ENCODE measurements around the gene TEPSIN. TPM values are rescaled to one million over a fixed set of nuclear protein-coding genes. Genes with fewer than 3 reads are reported as not detected.

Gene TEPSIN
- total and polyA plus RNA-seq, 12 donors, result 3.1 to 144 (median 40.6) TPM

DNA sequence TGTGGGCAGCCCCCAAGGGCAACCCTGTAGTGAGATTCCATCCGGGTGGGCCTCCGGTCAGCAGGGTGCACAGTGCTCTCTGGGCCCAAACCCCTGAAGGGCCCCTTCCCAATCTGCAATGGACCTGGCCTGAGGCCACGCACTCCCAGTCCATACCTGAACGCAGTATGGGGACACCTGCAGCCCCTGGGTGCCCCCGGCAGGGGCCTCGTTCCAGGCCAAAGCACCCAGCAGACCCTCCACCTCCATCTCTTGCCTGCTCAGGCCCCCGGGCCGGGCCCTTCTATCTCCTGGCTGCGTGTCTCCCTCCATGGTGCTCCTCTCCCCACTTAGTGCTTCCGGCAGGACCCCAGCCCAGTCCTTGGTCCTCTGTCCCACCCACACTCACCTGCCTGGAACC is 55.5 kb downstream of the TEPSIN start:
- H3K27me3 ChIP-seq, result no peaks in the 10 kb centered on the region
- TF ChIP-seq, protein P1, sequence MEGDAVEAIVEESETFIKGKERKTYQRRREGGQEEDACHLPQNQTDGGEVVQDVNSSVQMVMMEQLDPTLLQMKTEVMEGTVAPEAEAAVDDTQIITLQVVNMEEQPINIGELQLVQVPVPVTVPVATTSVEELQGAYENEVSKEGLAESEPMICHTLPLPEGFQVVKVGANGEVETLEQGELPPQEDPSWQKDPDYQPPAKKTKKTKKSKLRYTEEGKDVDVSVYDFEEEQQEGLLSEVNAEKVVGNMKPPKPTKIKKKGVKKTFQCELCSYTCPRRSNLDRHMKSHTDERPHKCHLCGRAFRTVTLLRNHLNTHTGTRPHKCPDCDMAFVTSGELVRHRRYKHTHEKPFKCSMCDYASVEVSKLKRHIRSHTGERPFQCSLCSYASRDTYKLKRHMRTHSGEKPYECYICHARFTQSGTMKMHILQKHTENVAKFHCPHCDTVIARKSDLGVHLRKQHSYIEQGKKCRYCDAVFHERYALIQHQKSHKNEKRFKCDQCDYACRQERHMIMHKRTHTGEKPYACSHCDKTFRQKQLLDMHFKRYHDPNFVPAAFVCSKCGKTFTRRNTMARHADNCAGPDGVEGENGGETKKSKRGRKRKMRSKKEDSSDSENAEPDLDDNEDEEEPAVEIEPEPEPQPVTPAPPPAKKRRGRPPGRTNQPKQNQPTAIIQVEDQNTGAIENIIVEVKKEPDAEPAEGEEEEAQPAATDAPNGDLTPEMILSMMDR (IDR thresholded peaks at IDR 0.05), result no peak
- TF ChIP-seq POLR2A (IDR thresholded peaks at IDR 0.05), result no peak
- DNase-seq, result no peak
- no peak overlapping the region for H3K27ac ChIP-seq
- intact Hi-C loops (cut with DNase I), result no loop called here
- no peaks in the 10 kb centered on the region for H3K9me3 ChIP-seq (replicated peaks in 1 of 3)
- 86 to 95% (median 94%) methylated on average over 3 to 10 of the region's 10 CpGs for WGBS, 4 donors
- no peaks in the 10 kb centered on the region for H3K36me3 ChIP-seq (replicated peaks in 1 of 2)
- H3K4me3 ChIP-seq, result no peak overlapping the region
- H3K4me1 ChIP-seq (replicated peaks in 1 of 2), result no peaks in the 10 kb centered on the region

DNA sequence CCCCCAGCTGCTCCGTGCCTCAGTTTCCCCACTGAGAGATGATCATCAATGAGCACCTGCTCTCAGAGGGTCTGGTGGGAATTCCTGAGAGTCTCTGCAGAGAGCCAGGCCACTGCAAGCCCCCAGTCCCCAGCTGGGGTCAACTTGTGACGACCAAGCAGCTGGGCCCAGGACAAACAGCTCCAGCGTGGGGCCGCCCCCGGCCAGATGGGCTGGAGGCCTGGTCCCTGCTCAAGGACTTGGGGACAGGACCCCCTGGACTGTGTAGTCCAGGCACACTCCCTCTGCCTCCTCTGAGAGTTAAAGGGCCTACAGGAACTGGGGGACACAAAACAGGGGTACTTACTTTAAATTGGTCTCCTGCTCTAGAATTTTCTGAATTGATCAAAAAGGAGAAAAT is 56.3 kb downstream of the TEPSIN start:
- no peak for TF ChIP-seq POLR2A (IDR thresholded peaks at IDR 0.05)
- TF ChIP-seq, protein P1 (IDR thresholded peaks at IDR 0.05), result no peak
- Histone ChIP-seq H3K27me3 (no peaks in the 10 kb centered on the region), H3K27ac (no peak overlapping the region), H3K9me3 (replicated peaks in 1 of 3) (no peaks in the 10 kb centered on the region), H3K36me3 (replicated peaks in 1 of 2) (no peaks in the 10 kb centered on the region), H3K4me3 (no peak overlapping the region), H3K4me1 (replicated peaks in 1 of 2) (no peaks in the 10 kb centered on the region)
- no peak for DNase-seq
- intact Hi-C loops (cut with DNase I), result no loop called here
- 83 to 92% (median 89%) methylated on average over 4 to 5 of the region's 5 CpGs for WGBS, 4 donors

DNA sequence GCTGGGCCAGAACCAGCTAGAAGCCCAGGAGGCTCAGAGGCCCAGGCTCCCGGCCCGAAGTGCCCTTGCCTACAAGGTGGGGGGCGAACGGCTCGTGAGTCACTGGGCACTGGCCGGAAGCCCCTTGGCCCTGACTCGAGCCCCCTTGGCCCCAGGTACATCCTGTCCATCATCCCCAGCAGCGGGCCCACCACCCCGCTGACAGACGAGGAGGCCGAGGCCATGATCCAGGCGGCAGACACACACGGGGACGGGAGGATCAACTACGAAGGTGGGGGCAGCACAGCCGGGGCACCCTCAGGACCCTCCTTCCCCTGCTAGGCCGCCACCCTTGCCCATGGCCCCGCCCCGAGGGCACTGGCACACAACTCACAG is 57.1 kb downstream of the TEPSIN start:
- TF ChIP-seq, protein P1 (IDR thresholded peaks at IDR 0.05), result no peak
- no peak for TF ChIP-seq POLR2A (IDR thresholded peaks at IDR 0.05)
- Histone ChIP-seq H3K36me3 (replicated peaks in 1 of 2) (no peaks in the 10 kb centered on the region), H3K27ac (no peak overlapping the region), H3K4me1 (replicated peaks in 1 of 2) (no peaks in the 10 kb centered on the region), H3K9me3 (replicated peaks in 1 of 3) (no peaks in the 10 kb centered on the region), H3K27me3 (no peaks in the 10 kb centered on the region), H3K4me3 (no peak overlapping the region)
- WGBS, 4 donors, result 73 to 91% (median 90%) methylated on average over 3 to 19 of the region's 19 CpGs; no CpG with 5 or more reads in 1 of the 4 donors
- no peak for DNase-seq
- intact Hi-C loops (cut with DNase I), result no loop called here

DNA sequence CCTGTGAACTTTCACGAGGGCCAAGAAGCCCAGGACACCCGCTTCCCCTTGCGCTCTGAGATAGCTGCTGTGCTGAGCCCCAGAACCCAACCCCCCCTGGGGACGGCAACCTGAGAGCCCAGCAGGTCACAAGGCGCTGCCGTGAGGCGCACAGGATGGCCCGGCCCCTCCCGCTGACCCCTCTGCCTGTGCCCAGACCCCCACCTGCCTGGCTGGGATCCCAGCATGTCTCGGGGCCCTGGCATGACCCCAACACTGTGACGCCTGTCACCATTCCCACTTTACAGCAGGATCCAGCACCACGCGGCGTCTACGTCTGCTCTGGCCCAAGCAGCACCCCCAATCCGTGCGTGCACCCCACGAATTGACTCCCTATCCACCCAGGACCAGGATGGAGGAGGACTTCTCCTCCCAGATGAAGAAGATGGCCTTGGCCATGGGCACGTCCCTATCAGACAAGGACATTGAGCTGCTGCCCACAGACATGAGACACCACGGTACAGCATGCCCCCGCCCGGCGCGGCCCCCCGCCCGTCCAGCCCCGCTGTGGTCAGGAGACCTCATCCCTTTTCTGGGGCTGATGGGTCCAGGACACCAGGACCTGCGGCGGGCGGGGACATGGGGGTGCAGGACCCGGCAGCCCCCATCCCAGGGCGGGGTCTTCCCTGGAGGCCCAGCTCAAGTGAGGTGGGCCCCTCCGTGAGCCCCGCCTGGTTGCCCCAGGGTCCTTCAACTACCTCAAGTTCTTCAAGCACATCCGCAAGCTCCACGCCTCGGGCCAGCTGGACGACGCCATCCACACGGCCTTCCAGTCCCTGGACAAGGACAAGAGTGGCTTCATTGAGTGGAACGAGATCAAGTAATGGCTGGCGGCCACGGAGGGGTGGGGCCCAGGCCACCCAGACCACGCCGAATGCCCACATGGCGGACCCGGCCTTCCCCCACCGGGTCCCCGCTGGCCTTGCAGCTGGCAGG is 57.7 kb downstream of the TEPSIN start:
- no peak for DNase-seq
- whole genome bisulfite sequencing, 4 donors, result 87 to 89% (median 88%) methylated on average over 11 to 49 of the region's 49 CpGs
- TF ChIP-seq POLR2A (IDR thresholded peaks at IDR 0.05), result no peak
- TF ChIP-seq, protein P1 (IDR thresholded peaks at IDR 0.05), result no peak
- no peak overlapping the region for H3K27ac ChIP-seq
- intact Hi-C loops (cut with DNase I), result no loop called here
- no peak overlapping the region for H3K4me3 ChIP-seq
- H3K27me3 ChIP-seq, result no peaks in the 10 kb centered on the region
- H3K9me3 ChIP-seq (replicated peaks in 1 of 3), result no peaks in the 10 kb centered on the region
- no peaks in the 10 kb centered on the region for H3K36me3 ChIP-seq (replicated peaks in 1 of 2)
- H3K4me1 ChIP-seq (replicated peaks in 1 of 2), result no peaks in the 10 kb centered on the region
